ENCODE results near the gene PLEKHB2. TPM values are rescaled to one million over a fixed set of nuclear protein-coding genes. Genes with fewer than 3 reads are reported as not detected.

PLEKHB2 gene
- total and polyA plus RNA-seq, 9 of the 15 experiments (the other 6 are each of a cell fraction or from before 2014, with no cell fraction given), result 41.3 to 71.5 (median 50.2) TPM

DNA sequence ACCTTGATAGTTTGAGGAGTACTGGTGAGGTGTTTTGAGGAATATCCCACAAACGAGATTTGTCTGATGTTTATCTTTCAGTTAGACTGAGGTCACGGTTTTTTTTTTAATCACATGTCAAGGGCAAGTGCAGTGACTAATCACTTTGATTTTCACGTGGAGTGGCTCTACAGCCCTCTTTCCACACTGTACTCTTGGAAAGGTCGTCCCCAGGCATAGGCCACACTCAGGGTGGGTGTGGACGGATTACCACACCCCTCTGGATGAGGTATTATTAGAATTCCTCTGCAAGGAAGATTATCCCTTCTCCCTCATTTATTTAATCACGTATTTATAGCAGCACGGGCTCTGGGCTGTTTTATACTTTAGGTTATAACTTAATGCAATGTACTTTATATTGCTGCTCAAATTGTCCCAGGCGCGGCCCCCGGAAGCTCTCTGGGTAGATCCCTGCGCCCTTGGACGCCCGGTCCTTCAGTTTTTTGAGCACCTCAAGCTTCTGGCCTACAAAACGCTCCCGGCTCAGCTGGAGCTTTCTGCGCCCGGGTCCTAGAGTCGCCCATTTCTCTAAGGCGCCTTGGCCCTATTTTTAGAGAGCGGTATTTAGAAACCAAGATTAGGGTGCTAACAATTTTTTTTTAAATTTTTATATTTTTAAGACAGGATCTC, 515 bp upstream of the PLEKHB2 start (continued):
- no peak for TF ChIP-seq SOX6 (IDR thresholded peaks at IDR 0.05)
- TF ChIP-seq, protein P1, sequence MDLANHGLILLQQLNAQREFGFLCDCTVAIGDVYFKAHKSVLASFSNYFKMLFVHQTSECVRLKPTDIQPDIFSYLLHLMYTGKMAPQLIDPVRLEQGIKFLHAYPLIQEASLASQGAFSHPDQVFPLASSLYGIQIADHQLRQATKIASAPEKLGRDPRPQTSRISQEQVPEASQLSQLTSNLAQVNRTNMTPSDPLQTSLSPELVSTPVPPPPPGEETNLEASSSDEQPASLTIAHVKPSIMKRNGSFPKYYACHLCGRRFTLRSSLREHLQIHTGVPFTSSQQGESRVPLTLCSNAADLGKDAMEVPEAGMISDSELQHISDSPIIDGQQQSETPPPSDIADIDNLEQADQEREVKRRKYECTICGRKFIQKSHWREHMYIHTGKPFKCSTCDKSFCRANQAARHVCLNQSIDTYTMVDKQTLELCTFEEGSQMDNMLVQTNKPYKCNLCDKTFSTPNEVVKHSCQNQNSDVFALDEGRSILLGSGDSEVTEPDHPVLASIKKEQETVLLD (IDR thresholded peaks at IDR 0.05), result no peak
- no peak for TF ChIP-seq RB1 (IDR thresholded peaks at IDR 0.05; ENCODE audit: low read depth)
- no peak for TF ChIP-seq RBBP5 (IDR thresholded peaks at IDR 0.05; ENCODE audit: borderline replicate concordance, insufficient read depth, low read length, poor library complexity, severe bottlenecking)
- TF ChIP-seq, protein P2, sequence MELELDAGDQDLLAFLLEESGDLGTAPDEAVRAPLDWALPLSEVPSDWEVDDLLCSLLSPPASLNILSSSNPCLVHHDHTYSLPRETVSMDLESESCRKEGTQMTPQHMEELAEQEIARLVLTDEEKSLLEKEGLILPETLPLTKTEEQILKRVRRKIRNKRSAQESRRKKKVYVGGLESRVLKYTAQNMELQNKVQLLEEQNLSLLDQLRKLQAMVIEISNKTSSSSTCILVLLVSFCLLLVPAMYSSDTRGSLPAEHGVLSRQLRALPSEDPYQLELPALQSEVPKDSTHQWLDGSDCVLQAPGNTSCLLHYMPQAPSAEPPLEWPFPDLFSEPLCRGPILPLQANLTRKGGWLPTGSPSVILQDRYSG (tag; conservative IDR thresholded peaks at IDR 0.05; ENCODE audit: low read depth), result 0 out of 2 replicates have a peak, but pooled peaks have one; percentile 49
- TF ChIP-seq RBM15 (IDR thresholded peaks at IDR 0.05; ENCODE audit: insufficient read depth, low read length), result no peak
- peak; percentile 53 for TF ChIP-seq LEF1 (IDR thresholded peaks at IDR 0.05)
- TF ChIP-seq, protein P3, sequence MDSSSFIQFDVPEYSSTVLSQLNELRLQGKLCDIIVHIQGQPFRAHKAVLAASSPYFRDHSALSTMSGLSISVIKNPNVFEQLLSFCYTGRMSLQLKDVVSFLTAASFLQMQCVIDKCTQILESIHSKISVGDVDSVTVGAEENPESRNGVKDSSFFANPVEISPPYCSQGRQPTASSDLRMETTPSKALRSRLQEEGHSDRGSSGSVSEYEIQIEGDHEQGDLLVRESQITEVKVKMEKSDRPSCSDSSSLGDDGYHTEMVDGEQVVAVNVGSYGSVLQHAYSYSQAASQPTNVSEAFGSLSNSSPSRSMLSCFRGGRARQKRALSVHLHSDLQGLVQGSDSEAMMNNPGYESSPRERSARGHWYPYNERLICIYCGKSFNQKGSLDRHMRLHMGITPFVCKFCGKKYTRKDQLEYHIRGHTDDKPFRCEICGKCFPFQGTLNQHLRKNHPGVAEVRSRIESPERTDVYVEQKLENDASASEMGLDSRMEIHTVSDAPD (CRISPR knock-in tag; IDR thresholded peaks at IDR 0.05), result no peak
- TF ChIP-seq SUPT5H (IDR thresholded peaks at IDR 0.05), result no peak
- TF ChIP-seq, protein P4, sequence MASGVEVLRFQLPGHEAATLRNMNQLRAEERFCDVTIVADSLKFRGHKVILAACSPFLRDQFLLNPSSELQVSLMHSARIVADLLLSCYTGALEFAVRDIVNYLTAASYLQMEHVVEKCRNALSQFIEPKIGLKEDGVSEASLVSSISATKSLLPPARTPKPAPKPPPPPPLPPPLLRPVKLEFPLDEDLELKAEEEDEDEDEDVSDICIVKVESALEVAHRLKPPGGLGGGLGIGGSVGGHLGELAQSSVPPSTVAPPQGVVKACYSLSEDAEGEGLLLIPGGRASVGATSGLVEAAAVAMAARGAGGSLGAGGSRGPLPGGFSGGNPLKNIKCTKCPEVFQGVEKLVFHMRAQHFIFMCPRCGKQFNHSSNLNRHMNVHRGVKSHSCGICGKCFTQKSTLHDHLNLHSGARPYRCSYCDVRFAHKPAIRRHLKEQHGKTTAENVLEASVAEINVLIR (CRISPR knock-in tag; IDR thresholded peaks at IDR 0.05), result no peak
- no peak for TF ChIP-seq NR3C1 (CRISPR knock-in tag; IDR thresholded peaks at IDR 0.05)
- 0 out of 2 replicates have a peak, but pooled peaks have one; percentile 25 for TF ChIP-seq ZNF165 (CRISPR knock-in tag; IDR thresholded peaks at IDR 0.05; ENCODE audit: borderline replicate concordance)
- TF ChIP-seq, protein P5, sequence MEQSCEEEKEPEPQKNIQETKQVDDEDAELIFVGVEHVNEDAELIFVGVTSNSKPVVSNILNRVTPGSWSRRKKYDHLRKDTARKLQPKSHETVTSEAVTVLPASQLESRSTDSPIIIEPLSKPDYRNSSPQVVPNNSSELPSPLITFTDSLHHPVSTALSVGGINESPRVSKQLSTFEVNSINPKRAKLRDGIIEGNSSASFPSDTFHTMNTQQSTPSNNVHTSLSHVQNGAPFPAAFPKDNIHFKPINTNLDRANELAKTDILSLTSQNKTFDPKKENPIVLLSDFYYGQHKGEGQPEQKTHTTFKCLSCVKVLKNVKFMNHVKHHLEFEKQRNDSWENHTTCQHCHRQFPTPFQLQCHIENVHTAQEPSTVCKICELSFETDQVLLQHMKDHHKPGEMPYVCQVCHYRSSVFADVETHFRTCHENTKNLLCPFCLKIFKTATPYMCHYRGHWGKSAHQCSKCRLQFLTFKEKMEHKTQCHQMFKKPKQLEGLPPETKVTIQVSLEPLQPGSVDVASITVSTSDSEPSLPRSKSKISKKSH (CRISPR knock-in tag; IDR thresholded peaks at IDR 0.05), result no peak
- no peak for TF ChIP-seq SMAD1 (IDR thresholded peaks at IDR 0.05; ENCODE audit: low read depth, low read length, partially characterized antibody)
- TF ChIP-seq TCF3 (CRISPR knock-in tag; IDR thresholded peaks at IDR 0.05), result no peak
- TF ChIP-seq OTX1 (CRISPR knock-in tag; IDR thresholded peaks at IDR 0.05), result no peak
- TF ChIP-seq NFYB (IDR thresholded peaks at IDR 0.05; ENCODE audit: extremely low read depth, insufficient read length), result no peak
- no peak for TF ChIP-seq NELFE (IDR thresholded peaks at IDR 0.05; ENCODE audit: insufficient read depth, insufficient read length)
- TF ChIP-seq PYGO2 (tag; IDR thresholded peaks at IDR 0.05), result no peak
- no peak for TF ChIP-seq ZNF445 (CRISPR knock-in tag; IDR thresholded peaks at IDR 0.05; ENCODE audit: low read depth)
- no peak for TF ChIP-seq ZNF668 (CRISPR knock-in tag; IDR thresholded peaks at IDR 0.05)
- no peak for TF ChIP-seq HNRNPUL1 (IDR thresholded peaks at IDR 0.05; ENCODE audit: low read length)
- no peak for TF ChIP-seq MECOM (CRISPR knock-in tag; IDR thresholded peaks at IDR 0.05)
